NT2/D1 (cell line): Measurements from ENCODE around the gene CPT2.

Experiments
- SUZ12 ChIP-seq: IDR thresholded peaks from 2 replicates; pipeline ENCODE4 v1.6.1; 2011; ENCODE audit not compliant: insufficient read length, insufficient read depth; ENCODE audit errors: extremely low read depth
- YY1 ChIP-seq: IDR thresholded peaks from 2 replicates; pipeline ENCODE4 v1.6.1; 2011; ENCODE audit not compliant: insufficient read length, insufficient read depth
- ZNF274 ChIP-seq: IDR thresholded peaks from 2 replicates; pipeline ENCODE4 v1.6.1; 2011; ENCODE audit warnings: mild to moderate bottlenecking, low read depth, low read length

DNA sequence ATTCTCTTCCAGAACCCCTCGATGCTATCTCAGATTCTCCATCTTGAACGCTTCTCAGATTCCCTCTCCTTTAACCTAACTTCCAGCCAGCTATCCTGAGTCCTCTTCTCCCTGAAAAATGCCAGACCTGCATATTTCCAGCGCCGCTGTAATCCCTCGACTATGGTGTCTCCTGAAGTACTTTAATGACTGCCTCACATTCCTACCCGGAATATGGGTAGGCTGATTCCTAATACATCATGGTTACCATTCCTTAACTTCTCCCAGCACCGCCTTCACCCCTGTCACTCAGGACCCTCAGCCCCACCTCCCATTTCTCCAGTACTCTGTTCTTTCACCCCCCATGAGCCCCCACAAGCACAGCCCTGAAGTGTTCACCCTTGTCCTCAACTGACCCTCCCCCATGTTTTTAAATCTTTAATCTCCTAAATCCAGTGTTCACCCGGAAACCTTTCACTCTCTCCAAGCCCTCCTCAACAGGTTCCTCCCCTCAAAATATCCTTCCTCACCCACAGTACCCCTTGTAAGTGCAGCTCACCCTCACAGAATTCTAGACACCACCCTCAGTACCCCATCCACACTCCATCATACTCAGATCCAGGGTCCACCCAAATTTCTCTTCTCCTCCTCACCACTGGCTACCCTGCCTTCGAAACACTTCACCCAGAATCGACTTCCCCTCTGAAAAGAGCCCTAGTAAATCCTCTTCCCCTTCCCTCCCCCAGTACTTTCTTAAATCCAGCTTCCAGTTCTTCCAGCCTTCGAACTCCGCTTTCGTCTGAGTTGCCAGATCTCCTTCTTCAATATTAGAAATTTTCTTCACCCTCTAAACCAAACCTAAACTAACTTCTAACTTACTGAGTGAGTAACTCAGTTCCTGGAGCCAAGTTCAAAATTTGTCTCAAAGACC, 922 bp downstream of the CPT2 start:
- TF ChIP-seq YY1 (no peak), ZNF274 (no peak), SUZ12 (no peak)
